Heart right ventricle (tissue), 16 donors: ENCODE measurements around the gene C3orf52. TPM values are rescaled to one million over a fixed set of nuclear protein-coding genes. Genes with fewer than 3 reads are reported as not detected.

Experiments
- ATAC-seq, 8 donors: fragments of 200-7000 bp; cut with Tn5 transposase; one replicate each; pipeline ENCODE4 v1.9.1; 2020; ENCODE audit warnings: mild to moderate bottlenecking in 8 of 8, moderate library complexity in 8 of 8, moderate number of reproducible peaks in 1 of 8
- DNase-seq, 2 donors: peaks; one replicate each; pipeline ENCODE4 v3.0.0-alpha.2; 2020
- H3K27ac ChIP-seq, 10 donors: fragments of 200-600 bp; sonication (generic) in 2 of 10; one replicate each; pipeline versions ENCODE4 v1.5.0 to v1.8.0; 2020 to 2022; ENCODE audit warnings: mild to moderate bottlenecking in 3 of 10
- H3K27me3 ChIP-seq, 7 donors: fragments of 200-600 bp; one replicate each; pipeline ENCODE4 v1.8.0; 2021 to 2022; ENCODE audit warnings: mild to moderate bottlenecking in 2 of 7
- H3K36me3 ChIP-seq, 9 donors: fragments of 200-600 bp; sonication (generic) in 1 of 9; one replicate each; pipeline versions ENCODE4 v1.5.0 to v1.8.0; 2020 to 2022; ENCODE audit warnings: mild to moderate bottlenecking in 2 of 9
- H3K4me1 ChIP-seq, 9 donors: fragments of 200-600 bp; sonication (generic) in 1 of 9; one replicate each; pipeline versions ENCODE4 v1.5.0 to v1.8.0; 2020 to 2022; ENCODE audit warnings: mild to moderate bottlenecking in 4 of 9
- H3K4me3 ChIP-seq, 10 donors: fragments of 200-600 bp; sonication (generic) in 2 of 10; one replicate each; pipeline versions ENCODE4 v1.5.0 to v1.8.0; 2020 to 2022; ENCODE audit warnings: mild to moderate bottlenecking in 7 of 10, moderate library complexity in 2 of 10
- H3K9me3 ChIP-seq, 11 donors: fragments of 200-600 bp in 10 of 11; sonication (generic) in 2 of 11; one replicate each; pipeline versions ENCODE4 v1.5.0 to v1.8.0; 2013 to 2022; ENCODE audit warnings: mild to moderate bottlenecking in 2 of 11, control low read depth in 1 of 11, moderate library complexity in 1 of 11
- CTCF ChIP-seq, 9 donors: fragments of 200-600 bp; sonication (generic) in 2 of 9; IDR thresholded peaks; one replicate each; pipeline versions ENCODE4 v1.5.0 to v1.8.0; 2021 to 2022; ENCODE audit warnings: antibody characterized with exemption in 9 of 9, mild to moderate bottlenecking in 5 of 9, moderate library complexity in 1 of 9
- WGBS, 2 donors: extraction: QIAGEN DNeasy Blood & Tissue Kit; methylation state at CpG; one replicate each; pipeline ENCODE4 v1.1.7; 2013; ENCODE audit warnings: inconsistent platforms in 1 of 2; 5-methylcytosine and 5-hydroxymethylcytosine counted together
- intact Hi-C, 10 donors: fragments of 100-400 bp; cut with DNase I; formaldehyde crosslinking; loops; one replicate each; pipeline versions ENCODE4 v1.11.1 to v1.14.2; 2022
- microRNA-seq, 2 donors: library from miRNA; unstranded; fragments of <30 nt; microRNA quantifications; one replicate each; pipeline ENCODE4 v1.2.0, GENCODE V29; 2021
- polyA plus RNA-seq, 2 donors: library from polyadenylated mRNA; stranded (reverse); fragments of 200-250 nt; gene quantifications; one replicate each; pipeline ENCODE4 v1.2.3, GENCODE V29; 2013
- total RNA-seq, 10 donors: library from RNA; stranded (reverse); fragmentation: NEBNext Ultra II Directional in 3 of 10; extraction: Animal tissue kit (Norgen Biotek cat#: 25700) in 3 of 10; gene quantifications; one replicate each; pipeline versions ENCODE4 v1.2.1 to v1.2.4, GENCODE V29; 2021 to 2023
- donor health status: Arrhythmogenic right ventricular cardiomyopathy.
- donor health status: ischemic (EF 13 %, LVEDD 7.1; RV severe dilation, severe dysfunction).
- donor health status: healthy with polysubstance abuse.
- donor health status: DM: no; HTN: yes; CAD: no.
- donor health status: DM: no; HTN: no; CAD: no.
- donor health status: ischemic (EF 25% LVEDD 6.9; RV normal size, moderate dysfunction).
- donor health status: ischemic (EF 25% LVEDD 5.7; RV mildly dilated, moderate dysfunction).
- donor health status: healthy.
- donor health status: DM: yes; HTN: yes; CAD: no.
- donor health status: Ischemic cardiomyopathy.
- donor health status: ischemic (EF 35%, LVEDD 5.7; RV mildly dilated, moderate dysfunction).
- donor health status: nonischemic (EF 11% LVEDD 7.7; RV severe dilation, severe dysfunction).
- donor health status: DM: yes; HTN: yes; CAD: no.
- donor health status: PGD.
- donor health status: ischemic (EF 29% LVEDD 5.4; RV normal size, mild dysfunction).
- donor health status: nonischemic (EF 23%, LVEDD 6.1; RV moderate dilation, normal function).

C3orf52 gene
- total and polyA plus RNA-seq, 12 donors = 3.1 to 9.8 (median 5.0) TPM

- Histone ChIP-seq H3K27ac (no peak overlapping the region), H3K9me3 (peaks cover 0 to 45% (median 5%) of the 10 kb centered on the region in 11 donors), H3K27me3 (no peaks in the 10 kb centered on the region), H3K36me3 (no peaks in the 10 kb centered on the region), H3K4me1 (no peaks in the 10 kb centered on the region), H3K4me3 (no peak overlapping the region)
- intact Hi-C loops = no loop called here
- ATAC-seq (no peak), DNase-seq (no peak)
- 90 to 100% methylated on average over 1 of the region's 1 CpG for WGBS, 2 donors
- no peak for TF ChIP-seq CTCF (IDR thresholded peaks at IDR 0.05)
Measured at GRCh38 chr3:112143689-112144088, 57.5 kb downstream of the C3orf52 start.

- H3K9me3 ChIP-seq = peaks cover 0 to 49% (median 5%) of the 10 kb centered on the region in 11 donors
- TF ChIP-seq CTCF (IDR thresholded peaks at IDR 0.05) = no peak
- ATAC-seq = no peak
- 88 to 95% methylated on average over 1 of the region's 1 CpG for WGBS, 2 donors
- H3K4me3 ChIP-seq = no peak overlapping the region
- no peaks in the 10 kb centered on the region for H3K4me1 ChIP-seq
- no peaks in the 10 kb centered on the region for H3K27me3 ChIP-seq
- intact Hi-C loops = no loop called here
- no peak overlapping the region for H3K27ac ChIP-seq
- no peak for DNase-seq
- no peaks in the 10 kb centered on the region for H3K36me3 ChIP-seq
Measured at GRCh38 chr3:112149136-112149535, 62.9 kb downstream of the C3orf52 start.

- no peaks in the 10 kb centered on the region for H3K4me1 ChIP-seq
- ATAC-seq (no peak), DNase-seq (no peak)
- H3K27ac ChIP-seq = no peak overlapping the region
- H3K9me3 ChIP-seq = peaks cover 0 to 15% (median 0%) of the 10 kb centered on the region in 11 donors
- no peak for TF ChIP-seq CTCF (IDR thresholded peaks at IDR 0.05)
- no peak overlapping the region for H3K4me3 ChIP-seq
- peaks cover 0 to 16% (median 0%) of the 10 kb centered on the region in 9 donors for H3K36me3 ChIP-seq
- intact Hi-C loops = no loop called here
- no peaks in the 10 kb centered on the region for H3K27me3 ChIP-seq
- 83 to 84% methylated on average over 2 of the region's 2 CpGs for WGBS, 2 donors
Measured at GRCh38 chr3:112167758-112168157, 81.6 kb downstream of the C3orf52 start.

Small RNAs within 50 kb of the gene (microRNA-seq; reads per million reads assigned to microRNA genes)
- 0 reads per million in 2 donors for gene MIR567

Other genes with a start within 250 kb of the C3orf52 start
- 100 to 1,000 TPM in 9 of 10 donors, 10 to 100 TPM in 1; 85.7 to 293 (median 192) TPM for gene PHLDB2, start 227.1 kb upstream of the C3orf52 start, total RNA-seq
- gene PHLDB2, start 227.1 kb upstream of the C3orf52 start, polyA plus RNA-seq = 100 to 1,000 TPM in 1 of 2 donors, 10 to 100 TPM in 1; 33.4 to 151 TPM
- gene ABHD10, start 107.4 kb upstream of the C3orf52 start, total RNA-seq = 10 to 100 TPM; 42.5 to 57.8 (median 50.1) TPM
- 10 to 100 TPM; 10.5 to 51.1 TPM for gene ABHD10, start 107.4 kb upstream of the C3orf52 start, polyA plus RNA-seq
- gene TAGLN3, start 87.5 kb upstream of the C3orf52 start, total RNA-seq = 1 to 10 TPM in 2 of 10 donors, under 1 TPM in 5, not detected in 3; 0.36 to 1.1 (median 0.58) TPM
- gene TAGLN3, start 87.5 kb upstream of the C3orf52 start, polyA plus RNA-seq = under 1 TPM; 0.10 to 0.66 TPM
- gene TMPRSS7, start 51.7 kb upstream of the C3orf52 start, total RNA-seq = not detected
- gene TMPRSS7, start 51.7 kb upstream of the C3orf52 start, polyA plus RNA-seq = not detected
- under 1 TPM in 4 of 10 donors, not detected in 6; 0.28 to 0.62 (median 0.36) TPM for gene GCSAM, start 46.9 kb downstream of the C3orf52 start, total RNA-seq
- under 1 TPM in 1 of 2 donors, not detected in 1; 0.04 TPM for gene GCSAM, start 46.9 kb downstream of the C3orf52 start, polyA plus RNA-seq
- 1 to 10 TPM in 7 of 10 donors, under 1 TPM in 3; 0.80 to 2.2 (median 1.6) TPM for gene SLC9C1, start 207.8 kb downstream of the C3orf52 start, total RNA-seq
- under 1 TPM; 0.10 to 0.51 TPM for gene SLC9C1, start 207.8 kb downstream of the C3orf52 start, polyA plus RNA-seq
- gene CD200, start 246.8 kb downstream of the C3orf52 start, total RNA-seq = 1 to 10 TPM in 6 of 10 donors, under 1 TPM in 4; 0.82 to 3.3 (median 1.5) TPM
- 1 to 10 TPM in 1 of 2 donors, under 1 TPM in 1; 0.44 to 1.3 TPM for gene CD200, start 246.8 kb downstream of the C3orf52 start, polyA plus RNA-seq